ENCODE measurements around the gene ATP5MC2. TPM values are rescaled to one million over a fixed set of nuclear protein-coding genes. Genes with fewer than 3 reads are reported as not detected.
"Not testable (repeated sequence)": the region's sequence is repeated elsewhere in the genome, so short reads cannot be mapped to it uniquely, and the experiment has no call there.

Gene ATP5MC2
- total RNA-seq = 100 to 1,000 TPM; 443 to 466 TPM

DNA sequence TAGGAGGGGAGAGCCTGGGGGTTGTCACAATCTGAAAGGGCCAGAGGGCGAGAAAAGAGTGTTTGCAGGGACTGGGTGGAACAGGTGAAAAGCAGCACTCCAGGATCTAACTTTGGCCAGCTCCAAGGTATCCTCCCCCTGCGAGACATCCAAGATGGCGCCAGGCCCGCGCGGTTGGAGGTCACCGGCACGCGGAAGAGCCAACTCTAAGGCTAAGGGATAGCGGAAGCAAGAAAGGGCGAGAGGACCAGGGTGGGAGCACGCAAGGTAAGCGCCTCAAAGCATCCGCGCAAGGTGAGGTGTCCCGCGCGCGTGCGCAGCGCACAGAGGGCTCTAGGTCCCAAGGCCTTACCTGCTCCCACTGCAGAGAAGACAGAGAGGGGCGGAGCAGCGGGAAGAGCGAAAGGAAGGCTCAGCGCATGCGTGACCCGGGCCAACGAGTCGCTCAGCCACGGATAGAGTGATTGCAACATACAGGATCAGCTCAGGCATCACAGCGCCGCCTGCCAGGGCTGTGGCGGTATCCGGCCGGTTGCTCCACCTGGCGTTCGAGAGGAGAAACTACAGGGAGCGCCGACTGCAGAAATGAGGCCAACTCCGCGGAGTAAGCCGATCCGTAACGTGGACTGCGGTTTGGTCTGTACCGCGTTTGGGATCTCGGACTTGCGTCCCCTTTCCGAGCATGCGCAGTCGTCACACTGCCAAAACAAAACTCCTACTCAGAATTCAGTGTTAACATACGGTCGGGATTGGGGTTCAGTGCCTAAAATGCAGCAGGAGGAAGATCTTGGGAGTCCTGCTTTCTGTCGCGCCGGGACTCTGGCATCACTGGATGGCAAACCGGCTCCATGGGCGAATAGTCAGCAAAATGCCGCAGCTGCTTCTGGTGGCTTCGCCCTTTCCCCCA lies at the start of gene ATP5MC2:
ATP5MC2 (minus strand) TSS at position 383 of the 907 bp plus-strand sequence. CDS start 3,469 bp downstream, outside the sequence.
- peak within 1 kb of the TSS; percentile 95 for H3K4me3 Mint-ChIP-seq
- CTCF ChIA-PET = interaction anchor here (0.6 to 5.8 kb wide), 31 partner anchors 8 to 190 kb away, joined by 3 to 92 read pairs (median 4); partner anchors contain the start of genes ATF7, MAP3K12, NPFF and TARBP2
- H3K4me1 Mint-ChIP-seq (ENCODE audit: low read depth) = peaks cover 32% of the 10 kb centered on the region
- DNase-seq = peak; percentile 98
- H3K27me3 Mint-ChIP-seq (ENCODE audit: low read depth) = peaks cover 13% of the 10 kb centered on the region
- H3K27ac Mint-ChIP-seq = peak within 1 kb of the TSS; percentile 91
- peaks cover 35% of the 10 kb centered on the region for H3K36me3 Mint-ChIP-seq (ENCODE audit: low read depth)
- intact Hi-C loops (cut with micrococcal nuclease) = loop anchor here (1.0 to 10.0 kb wide), 11 partner anchors 50 to 491 kb away; partner anchors contain the start of genes ATF7, CALCOCO1, CSAD and PCBP2
- no peaks in the 10 kb centered on the region for H3K9me3 Mint-ChIP-seq

DNA sequence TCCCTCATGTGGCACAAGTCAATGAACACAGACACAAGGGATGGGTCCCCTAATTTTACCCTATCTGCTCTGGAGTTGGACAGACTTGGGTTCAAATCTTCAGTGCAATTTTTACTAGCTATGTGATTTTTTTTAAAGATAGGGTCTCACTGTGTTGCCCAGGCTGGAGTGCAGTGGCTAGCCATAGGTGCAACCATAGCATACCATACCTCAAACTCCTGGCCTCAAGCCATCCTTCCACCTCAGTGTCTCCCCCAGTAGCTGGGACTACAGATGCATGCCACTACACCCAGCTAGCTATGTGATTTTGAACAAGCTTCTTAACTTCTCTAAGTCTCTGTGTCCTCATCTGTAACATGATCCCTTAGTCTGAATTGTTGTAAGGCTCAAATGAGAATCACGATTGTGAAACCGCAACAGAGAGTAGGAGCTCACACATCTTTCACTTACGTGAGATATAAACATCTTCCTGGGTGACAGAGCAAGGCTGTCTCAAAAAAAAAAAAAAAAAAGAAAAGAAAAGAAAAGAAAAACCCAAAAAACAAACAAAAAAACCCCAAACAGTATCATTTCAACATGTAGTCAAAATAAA lies 46.7 kb upstream of the ATP5MC2 start:
- Mint-ChIP-seq H3K4me1 (ENCODE audit: low read depth) (peaks cover 14% of the 10 kb centered on the region), H3K27ac (no peak overlapping the region), H3K27me3 (ENCODE audit: low read depth) (no peaks in the 10 kb centered on the region), H3K36me3 (ENCODE audit: low read depth) (peaks cover 2% of the 10 kb centered on the region), H3K9me3 (no peaks in the 10 kb centered on the region), H3K4me3 (no peak overlapping the region)
- CTCF ChIA-PET = interaction anchor here (1.1 to 4.3 kb wide), 5 partner anchors 8 to 46 kb away, joined by 3 to 26 read pairs (median 3); partner anchors contain the start of gene ATP5MC2
- intact Hi-C loops (cut with micrococcal nuclease) = no loop called here
- no peak for DNase-seq

GRCh38 chr12:53720946-53721345 lies 45.1 kb upstream of the ATP5MC2 start:
- CTCF ChIA-PET = interaction anchor here (1.2 to 4.3 kb wide), 2 partner anchors 19 to 26 kb away, joined by 5 to 26 read pairs; no protein-coding TSS in a partner anchor
- intact Hi-C loops (cut with micrococcal nuclease) = no loop called here

GRCh38 chr12:53719649-53720048 lies 43.8 kb upstream of the ATP5MC2 start:
- no peaks in the 10 kb centered on the region for H3K4me1 Mint-ChIP-seq (ENCODE audit: low read depth)
- intact Hi-C loops (cut with micrococcal nuclease) = no loop called here
- CTCF ChIA-PET = interaction anchor here (0.6 to 1.3 kb wide), 7 partner anchors 11 to 40 kb away, joined by 3 to 6 read pairs (median 3); no protein-coding TSS in a partner anchor

More at GRCh38 chr12:53720946-53721345, 45.1 kb upstream of the ATP5MC2 start:
- H3K36me3 Mint-ChIP-seq (ENCODE audit: low read depth) = peaks cover 5% of the 10 kb centered on the region
- no peak for DNase-seq
- H3K27me3 Mint-ChIP-seq (ENCODE audit: low read depth) = no peaks in the 10 kb centered on the region
- peaks cover 2% of the 10 kb centered on the region for H3K4me1 Mint-ChIP-seq (ENCODE audit: low read depth)
- H3K27ac Mint-ChIP-seq = no peak overlapping the region
- no peak overlapping the region for H3K4me3 Mint-ChIP-seq
- no peaks in the 10 kb centered on the region for H3K9me3 Mint-ChIP-seq

DNA sequence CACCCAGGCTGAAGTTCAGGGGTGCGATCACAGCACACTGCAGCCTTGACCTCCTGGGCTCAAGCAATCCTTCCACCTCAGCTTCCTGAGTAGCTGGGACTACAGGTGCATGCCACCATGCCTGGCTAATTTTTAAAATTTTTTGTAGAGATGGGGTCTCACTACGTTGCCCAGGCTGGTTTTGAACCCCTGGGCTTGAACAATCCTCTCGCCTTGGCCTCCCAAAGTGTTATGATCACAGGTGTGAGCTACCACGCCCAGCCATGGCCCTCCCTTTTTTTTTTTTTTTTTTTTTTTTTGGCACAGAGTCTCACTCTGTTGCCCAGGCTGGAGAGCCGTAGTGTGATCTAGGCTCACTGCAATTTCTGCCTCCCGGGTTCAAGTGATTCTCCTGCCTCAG lies 42.7 kb upstream of the ATP5MC2 start:
- CTCF ChIA-PET = interaction anchor here (1.1 to 1.3 kb wide), 4 partner anchors 12 to 27 kb away, joined by 3 to 6 read pairs (median 3); no protein-coding TSS in a partner anchor
- H3K36me3 Mint-ChIP-seq (ENCODE audit: low read depth); H3K27ac Mint-ChIP-seq; H3K4me1 Mint-ChIP-seq (ENCODE audit: low read depth); H3K9me3 Mint-ChIP-seq; intact Hi-C loops (cut with micrococcal nuclease); H3K27me3 Mint-ChIP-seq (ENCODE audit: low read depth); DNase-seq; H3K4me3 Mint-ChIP-seq: not testable (repeated sequence)

More at GRCh38 chr12:53719649-53720048, 43.8 kb upstream of the ATP5MC2 start:
- DNase-seq = no peak
- no peak overlapping the region for H3K27ac Mint-ChIP-seq
- no peak overlapping the region for H3K4me3 Mint-ChIP-seq
- no peaks in the 10 kb centered on the region for H3K27me3 Mint-ChIP-seq (ENCODE audit: low read depth)
- peaks cover 5% of the 10 kb centered on the region for H3K36me3 Mint-ChIP-seq (ENCODE audit: low read depth)
- no peaks in the 10 kb centered on the region for H3K9me3 Mint-ChIP-seq

DNA sequence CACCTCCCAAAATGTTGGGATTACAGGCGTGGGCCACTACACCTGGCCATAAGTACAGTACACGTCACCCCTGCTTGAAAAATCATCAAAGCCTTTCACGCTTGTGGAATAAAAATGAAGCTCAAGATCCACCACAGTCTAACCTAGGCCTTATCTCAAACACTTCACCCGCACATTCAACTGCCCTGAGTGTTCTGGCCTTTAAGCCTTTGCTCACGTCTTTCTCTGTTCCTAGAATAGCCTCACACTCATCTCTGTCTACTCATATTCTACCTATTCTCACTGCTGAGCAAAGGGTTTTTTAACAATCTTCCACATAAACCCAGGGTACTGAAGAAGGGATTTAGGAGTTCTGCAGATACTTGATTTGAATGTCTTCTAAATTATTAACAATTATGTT lies 41.4 kb upstream of the ATP5MC2 start:
- CTCF ChIA-PET = interaction anchor here (1.0 to 4.5 kb wide), 3 partner anchors 15 to 29 kb away, joined by 3 to 40 read pairs (median 4); no protein-coding TSS in a partner anchor
- DNase-seq = no peak
- Mint-ChIP-seq H3K36me3 (ENCODE audit: low read depth) (peaks cover 5% of the 10 kb centered on the region), H3K9me3 (no peaks in the 10 kb centered on the region), H3K4me1 (ENCODE audit: low read depth) (no peaks in the 10 kb centered on the region), H3K27ac (no peak overlapping the region), H3K4me3 (no peak overlapping the region), H3K27me3 (ENCODE audit: low read depth) (no peaks in the 10 kb centered on the region)
- intact Hi-C loops (cut with micrococcal nuclease) = no loop called here

GRCh38 chr12:53714004-53714403 lies 38.1 kb upstream of the ATP5MC2 start:
- Mint-ChIP-seq H3K27ac (no peak overlapping the region), H3K27me3 (ENCODE audit: low read depth) (no peaks in the 10 kb centered on the region), H3K9me3 (no peaks in the 10 kb centered on the region), H3K36me3 (ENCODE audit: low read depth) (peaks cover 3% of the 10 kb centered on the region), H3K4me3 (no peak overlapping the region), H3K4me1 (ENCODE audit: low read depth) (no peaks in the 10 kb centered on the region)
- CTCF ChIA-PET = interaction anchor here (0.5 to 4.5 kb wide), 5 partner anchors 12 to 273 kb away, joined by 3 to 40 read pairs (median 5); no protein-coding TSS in a partner anchor
- intact Hi-C loops (cut with micrococcal nuclease) = no loop called here
- DNase-seq = no peak

GRCh38 chr12:53713516-53713915 lies 37.6 kb upstream of the ATP5MC2 start:
- intact Hi-C loops (cut with micrococcal nuclease) = no loop called here
- H3K27me3 Mint-ChIP-seq (ENCODE audit: low read depth) = no peaks in the 10 kb centered on the region
- peaks cover 3% of the 10 kb centered on the region for H3K36me3 Mint-ChIP-seq (ENCODE audit: low read depth)
- no peaks in the 10 kb centered on the region for H3K4me1 Mint-ChIP-seq (ENCODE audit: low read depth)
- DNase-seq = no peak
- H3K4me3 Mint-ChIP-seq = no peak overlapping the region
- H3K9me3 Mint-ChIP-seq = no peaks in the 10 kb centered on the region
- CTCF ChIA-PET = interaction anchor here (0.5 to 4.5 kb wide), 5 partner anchors 12 to 273 kb away, joined by 3 to 40 read pairs (median 5); no protein-coding TSS in a partner anchor
- no peak overlapping the region for H3K27ac Mint-ChIP-seq

DNA sequence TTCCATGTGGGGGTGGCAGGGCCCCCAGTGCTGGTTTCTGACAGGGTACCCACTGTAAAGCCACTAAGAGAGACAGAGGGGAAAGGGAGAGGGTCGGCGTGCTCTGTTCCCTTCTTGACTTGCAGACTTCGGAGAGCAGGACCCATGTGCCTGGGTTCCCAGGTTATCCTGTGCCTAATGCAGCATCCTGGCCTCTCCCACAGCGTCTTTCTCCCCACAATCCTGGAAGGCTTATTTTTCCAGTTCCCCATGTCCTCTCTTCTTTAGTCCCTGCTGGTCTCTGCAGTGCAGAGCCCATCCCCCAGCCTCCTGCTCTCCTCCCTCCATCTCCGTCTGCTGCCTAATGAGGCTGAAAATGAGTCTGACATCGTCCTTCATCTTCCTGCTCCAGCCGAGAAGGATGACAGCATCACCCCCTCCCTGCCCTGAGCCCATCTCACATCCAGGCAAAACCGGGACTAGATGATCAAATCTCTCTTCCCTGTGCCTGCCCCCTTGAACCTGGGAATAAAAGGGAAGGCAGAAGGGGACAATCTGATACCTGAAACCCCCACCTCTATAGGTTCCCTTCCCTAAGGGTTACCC lies 36.3 kb upstream of the ATP5MC2 start:
- CTCF ChIA-PET = no interaction called here
- no peaks in the 10 kb centered on the region for H3K9me3 Mint-ChIP-seq
- no peaks in the 10 kb centered on the region for H3K4me1 Mint-ChIP-seq (ENCODE audit: low read depth)
- peaks cover 3% of the 10 kb centered on the region for H3K27me3 Mint-ChIP-seq (ENCODE audit: low read depth)
- no peak overlapping the region for H3K27ac Mint-ChIP-seq
- intact Hi-C loops (cut with micrococcal nuclease) = no loop called here
- DNase-seq = no peak
- peaks cover 3% of the 10 kb centered on the region for H3K36me3 Mint-ChIP-seq (ENCODE audit: low read depth)
- no peak overlapping the region for H3K4me3 Mint-ChIP-seq

DNA sequence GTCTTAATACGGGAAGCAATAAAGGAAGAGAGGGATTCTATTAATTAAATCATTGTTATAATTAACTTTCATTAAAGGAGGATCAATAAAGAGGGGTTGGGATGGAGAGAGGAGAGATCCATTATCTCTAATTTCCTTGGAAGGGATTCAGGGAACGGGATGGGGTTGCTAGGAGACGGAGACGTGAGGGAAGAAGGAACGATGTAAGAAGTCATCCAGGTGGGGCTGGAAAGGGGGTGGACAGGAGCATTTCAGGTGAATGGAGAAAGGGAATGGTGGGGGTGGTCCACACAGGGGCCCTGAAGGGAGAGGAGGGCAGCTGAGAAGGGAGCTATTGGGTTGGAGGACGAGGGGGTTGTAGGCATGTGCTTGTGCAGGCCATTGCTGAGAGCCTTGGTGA lies 34.2 kb upstream of the ATP5MC2 start:
- no peak for DNase-seq
- intact Hi-C loops (cut with micrococcal nuclease) = no loop called here
- Mint-ChIP-seq H3K4me1 (ENCODE audit: low read depth) (no peaks in the 10 kb centered on the region), H3K4me3 (no peak overlapping the region), H3K36me3 (ENCODE audit: low read depth) (no peaks in the 10 kb centered on the region), H3K9me3 (no peaks in the 10 kb centered on the region), H3K27ac (no peak overlapping the region), H3K27me3 (ENCODE audit: low read depth) (peaks cover 13% of the 10 kb centered on the region)
- CTCF ChIA-PET = interaction anchor here (1.8 to 9.4 kb wide), 2 partner anchors 8 to 34 kb away, joined by 5 to 236 read pairs; no protein-coding TSS in a partner anchor

- H3K36me3 Mint-ChIP-seq (ENCODE audit: low read depth) = no peaks in the 10 kb centered on the region
- no peak overlapping the region for H3K27ac Mint-ChIP-seq
- intact Hi-C loops (cut with micrococcal nuclease) = no loop called here
- no peak overlapping the region for H3K4me3 Mint-ChIP-seq
- H3K27me3 Mint-ChIP-seq (ENCODE audit: low read depth) = peaks cover 16% of the 10 kb centered on the region
- CTCF ChIA-PET = interaction anchor here (1.8 to 9.4 kb wide), 2 partner anchors 8 to 35 kb away, joined by 5 to 236 read pairs; no protein-coding TSS in a partner anchor
- DNase-seq = no peak
- no peaks in the 10 kb centered on the region for H3K9me3 Mint-ChIP-seq
- H3K4me1 Mint-ChIP-seq (ENCODE audit: low read depth) = no peaks in the 10 kb centered on the region
These were observed 33.8 kb upstream of the ATP5MC2 start for GRCh38 chr12:53709671-53710070.

Measured in activated naive CD4-positive, alpha-beta T cell treated with anti-CD3 and anti-CD28 coated beads for 36 hours (primary cell).